ENCODE data around the gene MYNN.

Gene MYNN

GRCh38 chr3:169792359-169792758, 19.2 kb downstream of the MYNN start:
- no peaks in the 10 kb centered on the region for H3K27me3 ChIP-seq (replicated peaks; ENCODE audit: insufficient read depth, low read length)
- no peak overlapping the region for H2AFZ ChIP-seq (ENCODE audit: low read length)
- H3K9ac ChIP-seq (ENCODE audit: low read length) = no peak overlapping the region
- no peaks in the 10 kb centered on the region for H3K9me2 ChIP-seq (replicated peaks; ENCODE audit: insufficient read depth, low read length)
- no peaks in the 10 kb centered on the region for H3K9me3 ChIP-seq (replicated peaks; ENCODE audit: insufficient read depth, low read length)
- no peaks in the 10 kb centered on the region; the same call in 1 of the 2 replicates for H3K36me3 ChIP-seq (replicated peaks; ENCODE audit: insufficient read depth, low read length)
- no peak for DNase-seq
- no peak overlapping the region for H3K4me3 ChIP-seq (ENCODE audit: low read length)
- no peaks in the 10 kb centered on the region for H3K4me1 ChIP-seq (ENCODE audit: low read length)
- H3F3A ChIP-seq (ENCODE audit: insufficient read depth, low read length) = no peaks in the 10 kb centered on the region
- TF ChIP-seq EZH2phosphoT487 (IDR thresholded peaks at IDR 0.05; ENCODE audit: low read length) (no peak), EZH2 (optimal IDR thresholded peaks at IDR 0.05; ENCODE audit: low read depth, low read length) (no peak)
- TF ChIP-seq, protein P1, sequence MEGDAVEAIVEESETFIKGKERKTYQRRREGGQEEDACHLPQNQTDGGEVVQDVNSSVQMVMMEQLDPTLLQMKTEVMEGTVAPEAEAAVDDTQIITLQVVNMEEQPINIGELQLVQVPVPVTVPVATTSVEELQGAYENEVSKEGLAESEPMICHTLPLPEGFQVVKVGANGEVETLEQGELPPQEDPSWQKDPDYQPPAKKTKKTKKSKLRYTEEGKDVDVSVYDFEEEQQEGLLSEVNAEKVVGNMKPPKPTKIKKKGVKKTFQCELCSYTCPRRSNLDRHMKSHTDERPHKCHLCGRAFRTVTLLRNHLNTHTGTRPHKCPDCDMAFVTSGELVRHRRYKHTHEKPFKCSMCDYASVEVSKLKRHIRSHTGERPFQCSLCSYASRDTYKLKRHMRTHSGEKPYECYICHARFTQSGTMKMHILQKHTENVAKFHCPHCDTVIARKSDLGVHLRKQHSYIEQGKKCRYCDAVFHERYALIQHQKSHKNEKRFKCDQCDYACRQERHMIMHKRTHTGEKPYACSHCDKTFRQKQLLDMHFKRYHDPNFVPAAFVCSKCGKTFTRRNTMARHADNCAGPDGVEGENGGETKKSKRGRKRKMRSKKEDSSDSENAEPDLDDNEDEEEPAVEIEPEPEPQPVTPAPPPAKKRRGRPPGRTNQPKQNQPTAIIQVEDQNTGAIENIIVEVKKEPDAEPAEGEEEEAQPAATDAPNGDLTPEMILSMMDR (IDR thresholded peaks at IDR 0.05; ENCODE audit: low read length) = no peak
- no peaks in the 10 kb centered on the region for H4K20me1 ChIP-seq (ENCODE audit: insufficient read depth, low read length)
- H3K79me2 ChIP-seq (ENCODE audit: low read length) = no peaks in the 10 kb centered on the region
- H3K4me2 ChIP-seq (ENCODE audit: low read depth, low read length) = no peak overlapping the region
- no peak overlapping the region for H3K27ac ChIP-seq (ENCODE audit: low read length)

DNA sequence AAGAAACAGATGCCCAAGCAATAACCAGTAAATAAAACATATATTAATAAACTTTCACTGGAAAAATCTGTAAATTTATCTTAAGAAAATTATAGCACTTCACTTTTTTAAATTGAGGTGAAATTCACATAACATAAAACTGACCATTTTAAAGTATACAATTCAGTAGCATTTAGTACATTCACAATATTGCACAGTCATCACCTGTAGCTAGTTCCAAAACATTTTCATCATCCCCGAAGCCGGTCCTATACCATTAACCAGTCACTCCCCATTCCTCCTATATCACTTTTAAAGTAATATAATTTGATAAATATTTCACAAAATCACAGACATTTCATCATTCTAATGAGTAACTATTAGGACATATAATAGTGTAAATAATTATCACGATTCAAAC, 31.5 kb downstream of the MYNN start:
- no peak overlapping the region for H3K27ac ChIP-seq (ENCODE audit: low read length)
- no peak overlapping the region for H3K9ac ChIP-seq (ENCODE audit: low read length)
- no peaks in the 10 kb centered on the region for H3K79me2 ChIP-seq (ENCODE audit: low read length)
- H3K9me2 ChIP-seq (replicated peaks; ENCODE audit: insufficient read depth, low read length) = no peaks in the 10 kb centered on the region
- no peak overlapping the region for H2AFZ ChIP-seq (ENCODE audit: low read length)
- no peak for TF ChIP-seq EZH2phosphoT487 (IDR thresholded peaks at IDR 0.05; ENCODE audit: low read length)
- TF ChIP-seq, protein P1 (IDR thresholded peaks at IDR 0.05; ENCODE audit: low read length) = no peak
- no peak for TF ChIP-seq EZH2 (optimal IDR thresholded peaks at IDR 0.05; ENCODE audit: low read depth, low read length)
- DNase-seq = no peak
- H3K36me3 ChIP-seq (replicated peaks; ENCODE audit: insufficient read depth, low read length) = no peaks in the 10 kb centered on the region
- H3K9me3 ChIP-seq (replicated peaks; ENCODE audit: insufficient read depth, low read length) = no peaks in the 10 kb centered on the region
- H3K27me3 ChIP-seq (replicated peaks; ENCODE audit: insufficient read depth, low read length) = no peaks in the 10 kb centered on the region
- H4K20me1 ChIP-seq (ENCODE audit: insufficient read depth, low read length) = no peaks in the 10 kb centered on the region
- no peak overlapping the region for H3K4me2 ChIP-seq (ENCODE audit: low read depth, low read length)
- H3K4me3 ChIP-seq (ENCODE audit: low read length) = no peak overlapping the region
- H3F3A ChIP-seq (ENCODE audit: insufficient read depth, low read length) = no peaks in the 10 kb centered on the region
- no peaks in the 10 kb centered on the region for H3K4me1 ChIP-seq (ENCODE audit: low read length)

- H3K27ac ChIP-seq (ENCODE audit: low read length) = no peak overlapping the region
- H3K9me3 ChIP-seq (replicated peaks; ENCODE audit: insufficient read depth, low read length) = no peaks in the 10 kb centered on the region
- no peaks in the 10 kb centered on the region for H3K27me3 ChIP-seq (replicated peaks; ENCODE audit: insufficient read depth, low read length)
- no peaks in the 10 kb centered on the region for H3K79me2 ChIP-seq (ENCODE audit: low read length)
- no peak for DNase-seq
- no peak overlapping the region for H3K9ac ChIP-seq (ENCODE audit: low read length)
- no peaks in the 10 kb centered on the region for H4K20me1 ChIP-seq (ENCODE audit: insufficient read depth, low read length)
- no peak overlapping the region for H3K4me3 ChIP-seq (ENCODE audit: low read length)
- H3K4me2 ChIP-seq (ENCODE audit: low read depth, low read length) = no peak overlapping the region
- no peaks in the 10 kb centered on the region for H3K4me1 ChIP-seq (ENCODE audit: low read length)
- TF ChIP-seq, protein P1 (IDR thresholded peaks at IDR 0.05; ENCODE audit: low read length) = no peak
- TF ChIP-seq EZH2 (optimal IDR thresholded peaks at IDR 0.05; ENCODE audit: low read depth, low read length) (no peak), EZH2phosphoT487 (IDR thresholded peaks at IDR 0.05; ENCODE audit: low read length) (no peak)
- no peaks in the 10 kb centered on the region for H3K9me2 ChIP-seq (replicated peaks; ENCODE audit: insufficient read depth, low read length)
- no peaks in the 10 kb centered on the region for H3K36me3 ChIP-seq (replicated peaks; ENCODE audit: insufficient read depth, low read length)
- peaks cover 10% of the 10 kb centered on the region; the same call in 1 of the 2 replicates for H3F3A ChIP-seq (ENCODE audit: insufficient read depth, low read length)
- no peak overlapping the region for H2AFZ ChIP-seq (ENCODE audit: low read length)
Observed at GRCh38 chr3:169809230-169809795, 36.1 kb downstream of the MYNN start.

Data from MM.1S (cell line).